Right hindlimb (tissue), 1 donor: ENCODE results near the gene DLGAP4.
"Not testable (repeated sequence)": the region's sequence is repeated elsewhere in the genome, so short reads cannot be mapped to it uniquely, and the experiment has no call there.

ENCODE experiments used
- DNase-seq: peaks from one replicate; pipeline ENCODE4 v3.0.0-alpha.2; 2018

The DLGAP4 gene

DNA sequence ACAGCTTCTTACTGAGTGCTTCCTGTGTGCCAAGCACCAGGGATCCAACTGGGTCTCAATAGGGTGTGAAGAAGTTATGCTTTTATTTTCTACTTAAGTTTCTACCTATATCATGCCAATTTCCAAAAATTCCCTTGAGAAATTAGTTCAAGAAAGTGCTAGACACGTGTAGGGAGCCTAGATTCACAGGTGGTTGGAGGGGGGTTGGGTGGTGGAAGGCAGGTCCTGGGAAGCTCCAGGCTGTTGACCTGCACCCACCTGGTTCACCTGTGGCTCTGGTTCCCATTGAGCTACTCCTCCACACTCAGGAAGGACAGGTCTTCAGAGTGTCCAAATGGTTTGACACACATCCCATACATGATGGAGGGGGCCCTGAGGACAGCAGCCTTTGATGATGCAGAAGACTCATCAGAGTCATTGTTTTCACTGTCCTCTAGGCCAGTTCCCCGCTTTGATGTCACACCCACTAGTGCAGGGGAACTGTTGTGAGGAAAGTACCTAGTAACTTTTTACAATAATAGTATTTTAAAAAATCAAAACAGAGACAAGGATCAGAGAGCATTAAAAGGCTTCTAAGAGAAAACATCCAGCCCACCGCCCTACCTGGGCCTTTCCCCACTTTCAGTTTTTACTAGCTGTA, 195.3 kb downstream of the DLGAP4 start:
- DNase-seq = no peak

DNA sequence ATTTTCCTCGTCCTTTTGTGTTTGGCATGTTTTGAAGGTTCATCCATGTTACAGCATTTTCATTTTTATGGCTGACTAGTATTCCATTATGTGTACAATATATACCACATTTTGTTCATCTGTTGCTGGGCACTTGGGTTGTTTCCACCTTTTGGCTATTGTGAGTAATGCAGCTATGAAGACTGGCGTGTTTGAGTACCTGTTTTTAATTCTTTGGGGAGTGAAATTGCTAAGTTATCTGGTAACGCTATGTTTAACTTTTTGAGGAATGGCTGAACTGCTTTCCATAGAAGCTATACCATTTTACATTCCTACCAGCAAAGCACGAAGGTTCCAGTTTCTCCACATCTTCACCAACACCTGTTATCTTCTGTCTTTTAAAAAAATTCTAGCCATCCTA, 198.2 kb downstream of the DLGAP4 start:
- no peak for DNase-seq

GRCh38 chr20:36506253-36506652, 200.1 kb downstream of the DLGAP4 start:
- no peak for DNase-seq

GRCh38 chr20:36507746-36508145, 201.6 kb downstream of the DLGAP4 start:
- DNase-seq = no peak

- no peak for DNase-seq
Measured at GRCh38 chr20:36519012-36519719, 213.0 kb downstream of the DLGAP4 start.

- no peak for DNase-seq
Measured at GRCh38 chr20:36519944-36520343, 213.8 kb downstream of the DLGAP4 start.

DNA sequence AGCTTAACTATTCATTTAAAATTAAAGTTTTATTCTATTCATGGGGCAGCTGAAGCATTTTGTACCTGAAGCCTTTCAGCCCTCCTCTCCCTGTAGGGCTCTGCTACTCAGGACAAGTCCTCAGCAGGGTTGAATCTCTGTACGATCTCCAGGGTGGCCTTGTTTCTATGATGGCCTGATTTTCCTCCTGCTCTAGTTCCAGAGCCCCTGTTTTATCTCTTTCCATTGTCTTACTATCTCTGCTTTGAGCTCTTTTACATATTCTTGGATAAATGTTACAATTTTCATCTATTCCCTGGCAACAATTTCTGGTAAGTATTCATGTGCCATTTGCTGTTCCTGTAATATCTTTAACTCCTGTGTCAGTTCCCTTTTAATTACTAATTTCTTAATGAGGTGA, 215.4 kb downstream of the DLGAP4 start:
- DNase-seq = no peak

GRCh38 chr20:36522412-36522811, 216.3 kb downstream of the DLGAP4 start:
- DNase-seq = not testable (repeated sequence)

GRCh38 chr20:36523341-36523740, 217.2 kb downstream of the DLGAP4 start:
- no peak for DNase-seq

DNA sequence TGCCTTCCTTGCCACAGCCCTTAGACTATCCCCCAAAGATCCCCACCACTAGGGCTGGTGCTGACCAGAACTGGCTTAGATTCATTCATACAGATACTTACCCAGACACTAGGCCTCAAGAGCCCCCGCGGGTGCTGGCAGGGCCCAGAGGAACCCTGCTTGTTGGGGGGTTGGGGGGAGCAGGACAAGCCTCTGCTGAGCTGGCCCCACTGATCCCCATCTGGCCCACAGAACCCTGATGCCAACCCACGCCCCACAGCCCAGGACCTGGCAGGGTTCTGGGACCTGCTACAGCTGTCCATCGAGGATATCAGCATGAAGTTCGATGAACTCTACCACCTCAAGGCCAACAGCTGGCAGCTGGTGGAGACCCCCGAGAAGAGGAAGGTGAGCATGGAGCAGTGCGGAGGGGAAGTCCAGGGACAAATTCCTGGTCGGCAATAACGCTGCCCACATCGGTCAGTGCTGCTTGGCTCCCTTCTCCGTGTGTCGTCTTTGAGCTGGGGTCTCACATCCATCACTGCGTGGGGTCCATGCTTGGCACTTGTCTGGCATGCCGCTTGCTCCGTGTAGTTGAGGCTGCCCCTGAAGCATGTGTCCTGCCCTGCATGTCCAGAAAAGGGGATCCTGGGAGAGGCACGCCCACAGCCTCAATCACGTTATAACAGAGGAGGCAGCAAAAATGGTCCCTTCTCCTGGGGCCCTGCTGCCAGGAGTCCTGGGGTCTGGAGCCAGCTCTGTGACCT, 219.7 kb downstream of the DLGAP4 start:
- no peak for DNase-seq

- no peak for DNase-seq
Measured at GRCh38 chr20:36526521-36527011, 220.4 kb downstream of the DLGAP4 start.

DNA sequence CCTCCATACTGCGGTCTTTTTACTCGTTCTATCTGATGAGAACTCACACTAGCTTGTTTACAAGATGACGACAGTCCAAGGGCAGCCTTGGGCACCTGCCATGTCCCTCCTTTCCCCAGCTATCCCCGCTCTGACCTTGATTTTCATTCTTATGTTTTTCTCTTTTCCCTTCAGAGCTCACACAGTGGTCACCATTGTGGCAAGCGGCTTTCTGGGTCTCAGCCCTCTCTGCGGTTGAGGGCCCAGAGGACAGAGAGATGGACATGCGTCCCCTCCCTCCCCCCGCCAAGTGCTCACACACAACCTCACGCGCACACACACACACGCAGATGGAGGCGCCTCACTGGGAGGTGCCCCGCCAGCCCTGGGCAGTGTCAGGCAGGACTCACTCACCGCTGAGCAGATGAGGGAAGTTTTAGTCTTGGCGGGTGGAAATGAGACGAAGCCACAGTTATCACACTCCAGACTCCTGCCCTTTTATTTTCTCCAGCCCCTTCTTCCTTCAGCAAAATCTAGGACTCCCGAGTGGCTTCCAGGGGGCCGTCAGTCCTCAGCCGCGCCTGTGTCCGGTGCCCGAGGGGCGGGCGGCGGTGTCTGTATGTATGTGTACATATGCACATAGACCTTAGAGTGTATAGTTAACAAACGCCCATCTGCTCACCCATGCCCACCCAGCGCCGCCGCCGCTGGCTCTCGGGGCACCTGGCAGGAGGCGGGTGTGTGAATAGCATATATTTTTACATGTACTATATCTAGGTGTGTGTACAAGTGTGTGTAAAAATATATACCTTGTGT, 221.4 kb downstream of the DLGAP4 start:
- no peak for DNase-seq

- DNase-seq = no peak
Measured at GRCh38 chr20:36528176-36528874, 222.2 kb downstream of the DLGAP4 start.

GRCh38 chr20:36528875-36529417, 222.8 kb downstream of the DLGAP4 start:
- no peak for DNase-seq

GRCh38 chr20:36532388-36532787, 226.2 kb downstream of the DLGAP4 start:
- no peak for DNase-seq

- no peak for DNase-seq
Measured at GRCh38 chr20:36532822-36533221, 226.7 kb downstream of the DLGAP4 start.

GRCh38 chr20:36538026-36538722, 232.0 kb downstream of the DLGAP4 start:
- no peak for DNase-seq

- no peak for DNase-seq
Measured at GRCh38 chr20:36540551-36541211, 234.5 kb downstream of the DLGAP4 start.

- DNase-seq = peak; percentile 86
Measured at GRCh38 chr20:36541227-36541767, 235.2 kb downstream of the DLGAP4 start, which contains the start of gene MYL9. Gene MYL9 (plus strand): TSS chr20:36541519. CDS start chr20:36544885, 3,366 bp downstream.

DNA sequence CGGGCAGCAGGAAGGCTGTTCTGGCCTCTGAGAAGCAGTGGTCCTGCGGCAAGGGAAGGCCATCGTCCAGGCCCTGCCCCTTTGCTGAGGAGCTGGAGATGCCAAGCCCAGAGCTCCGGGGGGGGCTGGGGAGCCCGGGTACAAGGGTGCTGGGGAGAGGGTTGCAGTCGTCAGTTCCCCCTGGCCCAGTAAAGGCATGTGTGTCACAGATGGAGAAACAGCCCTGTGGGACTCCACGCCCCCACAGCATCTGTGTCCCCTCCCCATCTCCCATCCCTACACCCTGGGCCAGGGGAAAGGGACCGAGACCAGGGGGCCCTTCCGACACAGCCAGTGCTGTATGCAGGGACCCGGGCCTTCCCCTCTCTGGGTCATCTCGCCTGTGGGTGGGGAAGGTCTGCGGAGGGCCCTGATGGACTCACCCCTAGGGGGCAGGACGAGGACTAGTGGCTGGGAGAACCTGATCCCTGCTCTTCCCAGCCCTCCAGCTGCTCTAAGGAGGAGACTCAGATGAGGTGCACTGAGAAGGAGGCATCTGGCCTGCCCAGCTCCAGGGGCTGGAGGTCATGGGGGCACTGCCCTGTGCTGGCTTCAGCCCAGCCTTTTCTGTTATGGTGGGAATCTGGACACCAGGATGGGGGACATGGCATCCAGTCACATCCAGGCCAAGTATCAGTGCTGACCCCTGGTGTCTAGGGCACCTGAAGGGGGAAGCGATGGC, 235.8 kb downstream of the DLGAP4 start:
- peak; percentile 55 for DNase-seq
